ENCODE measurements around the gene NGF.

- no peak for TF ChIP-seq POLR2A (IDR thresholded peaks at IDR 0.05)
- no peak for TF ChIP-seq CTCF (IDR thresholded peaks at IDR 0.05)
- TF ChIP-seq POLR2AphosphoS5 (IDR thresholded peaks at IDR 0.05): no peak
Observed at GRCh38 chr1:115377411-115377810, 39.4 kb upstream of the NGF start.

All from transverse colon (tissue), 4 donors.